ENCODE measurements around the gene TRPM2. TPM values are rescaled to one million over a fixed set of nuclear protein-coding genes. Genes with fewer than 3 reads are reported as not detected.

Gene TRPM2
- total and polyA plus RNA-seq, 10 of the 15 experiments (the other 5 are each of a cell fraction or from before 2014, with no cell fraction given), result 0.03 to 9.1 (median 2.6) TPM

- TF ChIP-seq CEBPZ (IDR thresholded peaks at IDR 0.05; ENCODE audit: low read depth, low read length) (no peak), RELA (IDR thresholded peaks at IDR 0.05; ENCODE audit: borderline replicate concordance, partially characterized antibody) (no peak), SMAD1 (IDR thresholded peaks at IDR 0.05; ENCODE audit: low read depth, partially characterized antibody) (no peak), ZNF622 (IDR thresholded peaks at IDR 0.05) (no peak), YBX1 (IDR thresholded peaks at IDR 0.05) (no peak), PML (IDR thresholded peaks at IDR 0.05; ENCODE audit: low read length) (no peak), ZNF384 (IDR thresholded peaks at IDR 0.05; ENCODE audit: borderline replicate concordance, low read depth, low read length) (no peak), MAX (IDR thresholded peaks at IDR 0.05; ENCODE audit: low read depth, low read length) (no peak), CREB1 (IDR thresholded peaks at IDR 0.05; ENCODE audit: low read depth) (no peak)
These were observed 72.0 kb downstream of the TRPM2 start (continued) for GRCh38 chr21:44425307-44425894.
